IPS-NIHi7 (cell line): Measurements from ENCODE around the gene ZNF70.
A peak's percentile ranks its signal among the peaks of the same experiment; 100 is the strongest.

ENCODE experiments used
- DNase-seq: peaks from one replicate; pipeline ENCODE4 v3.0.0; 2012; ENCODE audit warnings: mixed read lengths; ENCODE audit errors: extremely low spot score

ZNF70 gene

DNA sequence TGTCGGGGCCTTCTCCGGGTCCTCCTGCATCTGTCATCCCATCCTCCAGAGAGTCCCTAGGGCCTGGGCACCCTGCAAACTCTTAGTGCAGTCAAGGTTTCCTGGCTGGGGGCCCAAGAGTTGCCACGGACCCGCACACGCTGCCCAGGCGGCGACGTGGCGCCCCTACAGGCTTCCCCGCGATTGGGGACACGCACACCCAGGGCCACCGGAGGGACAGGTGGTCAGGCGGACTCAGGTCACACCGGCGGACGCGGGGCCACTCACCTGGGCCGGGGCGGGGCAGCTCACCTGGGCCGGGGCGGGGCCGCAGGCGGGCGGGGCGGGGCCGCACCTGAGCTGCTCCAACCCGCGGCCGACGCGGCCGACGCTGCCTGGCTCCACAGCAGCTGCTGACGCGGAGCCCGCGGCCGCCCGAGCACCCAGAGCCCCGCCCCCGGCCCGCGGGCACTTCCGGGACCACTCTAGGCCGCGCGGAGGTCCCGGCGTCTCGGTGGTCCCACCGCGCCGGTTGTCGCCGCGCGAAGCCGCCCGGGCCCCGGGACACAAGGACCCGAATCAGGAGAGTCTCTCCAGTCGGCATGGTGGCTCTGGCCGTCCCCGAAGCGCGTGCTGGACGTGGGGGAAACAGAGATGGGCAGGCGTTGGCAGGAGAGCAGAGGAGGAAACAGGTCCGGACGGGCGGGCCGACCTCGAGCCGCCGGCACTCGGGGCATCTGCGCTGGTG is at the start of gene ZNF70:
Gene ZNF70 (minus strand): TSS at position 399 of the 727 bp plus-strand sequence. CDS start 5,972 bp downstream, outside the sequence.
- DNase-seq = peak; percentile 98

DNA sequence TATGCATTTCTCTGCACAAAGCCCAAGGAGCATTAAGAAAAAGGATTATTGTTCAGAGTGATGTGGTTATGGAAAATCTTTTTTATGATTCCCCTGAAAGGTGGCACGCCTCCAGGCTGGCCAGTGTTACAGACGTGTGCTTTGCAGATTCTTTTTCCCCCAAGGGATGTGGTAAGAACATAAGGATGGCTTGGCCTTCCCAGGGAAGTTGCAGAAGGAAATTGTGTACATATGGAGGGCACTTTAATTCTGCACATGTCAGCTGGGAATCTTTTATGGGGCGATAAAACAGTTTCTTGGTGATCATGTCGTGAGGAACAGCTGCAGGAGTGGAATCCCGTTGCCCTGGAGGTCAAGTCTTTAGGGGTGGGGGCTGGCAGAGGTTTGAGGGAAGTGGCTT is 45.5 kb upstream of the ZNF70 start:
- no peak for DNase-seq

GRCh38 chr22:23793326-23793725 is 42.4 kb upstream of the ZNF70 start:
- no peak for DNase-seq

GRCh38 chr22:23791738-23792645 is 41.1 kb upstream of the ZNF70 start:
- no peak for DNase-seq

DNA sequence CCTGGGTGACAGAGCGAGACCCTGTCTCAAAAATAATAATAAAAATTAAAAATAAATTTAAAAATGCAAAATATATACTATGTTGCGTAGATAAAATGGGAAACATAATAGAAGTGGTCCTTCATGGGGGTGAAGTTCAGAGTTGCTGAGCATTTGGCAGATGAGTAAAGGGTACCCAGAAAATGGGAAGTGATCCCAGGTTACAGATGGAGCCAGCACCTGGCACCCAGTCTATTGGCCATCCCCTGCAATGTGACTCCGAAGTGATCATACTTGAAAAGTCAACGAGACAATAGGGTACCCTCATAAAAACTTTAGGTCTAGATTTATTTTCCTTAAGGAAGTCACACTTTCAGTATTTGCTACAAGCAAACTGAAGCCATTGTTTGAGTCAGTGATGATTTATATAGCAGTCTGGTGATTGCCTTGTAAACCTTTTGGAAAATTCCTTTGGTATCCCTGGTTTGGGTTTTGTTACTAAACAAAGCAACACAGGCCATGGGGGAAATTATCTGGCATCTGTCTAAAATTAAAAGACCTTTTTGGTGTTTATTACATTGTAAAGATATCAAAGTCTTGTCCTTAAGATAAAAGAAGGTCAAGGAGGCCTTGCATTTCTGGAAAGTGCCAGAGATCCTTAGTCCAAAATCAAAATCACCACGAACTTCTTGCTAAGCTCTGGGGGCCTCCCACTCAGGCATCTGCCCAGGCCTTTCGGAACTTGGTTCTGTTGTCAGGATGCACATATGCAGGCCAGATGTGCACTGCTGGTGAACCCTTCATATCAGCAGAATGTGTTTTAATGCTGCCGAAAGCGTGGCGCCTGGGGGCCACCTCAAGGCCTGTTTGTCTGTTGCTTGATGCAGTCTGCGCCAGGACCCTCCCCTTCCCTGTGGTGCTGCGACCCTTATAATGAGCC is 40.2 kb upstream of the ZNF70 start:
- DNase-seq = no peak

GRCh38 chr22:23789638-23790037 is 38.7 kb upstream of the ZNF70 start:
- no peak for DNase-seq

DNA sequence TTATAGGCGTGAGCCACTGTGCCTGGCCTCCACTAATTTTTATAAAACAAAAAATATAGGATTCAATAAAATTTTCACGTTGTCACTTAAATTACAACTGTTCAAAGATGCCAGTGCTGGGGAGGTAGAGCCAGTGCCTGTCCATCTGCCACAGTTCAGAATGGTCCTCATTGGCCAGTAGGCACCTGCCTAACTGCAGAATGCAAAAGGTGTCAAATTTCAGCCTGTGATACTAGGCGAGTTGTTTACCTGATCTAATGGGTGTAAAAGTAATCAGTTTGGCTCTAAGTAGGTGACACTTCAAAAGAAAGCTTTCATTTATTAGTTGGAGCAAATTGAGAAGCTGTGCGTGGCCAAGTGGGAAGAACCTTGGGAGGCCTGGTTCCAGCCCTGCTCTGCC is 38.2 kb upstream of the ZNF70 start:
- DNase-seq = no peak

DNA sequence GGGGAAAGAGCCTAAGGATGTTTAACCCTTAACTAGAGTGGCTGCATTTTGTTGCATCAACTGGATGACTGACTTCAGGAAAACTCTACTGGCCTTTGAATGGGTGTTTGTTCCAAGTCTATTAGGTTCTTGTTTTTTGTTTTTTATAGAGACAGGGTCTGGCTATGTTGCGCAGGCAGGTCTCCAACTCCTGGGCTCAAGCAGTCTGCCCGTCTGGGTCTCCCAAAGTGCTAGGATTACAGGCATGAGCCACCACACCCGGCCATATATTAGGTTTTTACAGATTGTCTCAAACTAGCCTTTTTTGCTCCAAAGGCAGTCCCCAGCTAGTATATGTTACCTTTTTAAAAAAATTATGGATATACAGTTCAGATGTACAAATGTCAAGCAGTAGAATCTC is 37.0 kb upstream of the ZNF70 start:
- DNase-seq = no peak

DNA sequence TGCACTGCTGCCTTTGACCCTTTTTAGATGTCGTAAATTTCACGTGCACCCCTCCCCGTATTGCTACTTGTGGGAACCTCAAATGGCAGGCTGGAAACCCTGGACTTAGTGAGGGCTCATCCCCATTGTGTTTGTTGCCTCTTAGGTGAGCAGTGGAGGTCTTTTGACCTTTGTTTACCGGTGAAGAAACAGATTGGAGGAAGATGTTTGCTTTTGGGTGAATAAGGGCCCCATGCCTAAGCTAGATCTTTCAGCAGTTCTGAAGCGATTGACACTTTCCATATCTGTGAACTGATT is 36.6 kb upstream of the ZNF70 start:
- no peak for DNase-seq

GRCh38 chr22:23786752-23787599 is 36.1 kb upstream of the ZNF70 start, which contains the start of gene SMARCB1:
Gene SMARCB1, plus strand, starts transcription at chr22:23786966. Its CDS starts 204 bp downstream, at chr22:23787170.
- peak; percentile 97 for DNase-seq

DNA sequence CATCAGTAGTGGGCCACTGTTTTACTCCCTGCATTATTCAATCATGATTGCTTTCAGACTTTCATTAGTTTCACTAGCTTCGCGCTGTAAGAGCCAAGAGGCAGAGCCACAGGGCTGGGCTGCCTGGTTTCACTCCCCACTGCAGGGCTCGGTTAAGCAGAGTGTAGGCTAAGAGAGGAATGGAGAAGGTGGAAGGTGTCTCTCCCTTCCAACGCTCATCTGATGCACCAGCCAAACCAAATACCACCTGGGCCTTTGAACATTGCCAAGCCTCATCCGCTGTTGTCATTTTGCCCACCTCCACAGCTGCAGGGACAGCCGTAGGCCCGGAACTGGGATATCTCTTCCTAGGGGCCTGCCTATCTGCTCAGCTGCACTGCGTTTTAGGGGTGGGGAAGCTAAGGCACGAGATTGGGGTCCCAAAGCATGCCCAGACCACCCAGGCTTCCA is 35.4 kb upstream of the ZNF70 start:
- no peak for DNase-seq

DNA sequence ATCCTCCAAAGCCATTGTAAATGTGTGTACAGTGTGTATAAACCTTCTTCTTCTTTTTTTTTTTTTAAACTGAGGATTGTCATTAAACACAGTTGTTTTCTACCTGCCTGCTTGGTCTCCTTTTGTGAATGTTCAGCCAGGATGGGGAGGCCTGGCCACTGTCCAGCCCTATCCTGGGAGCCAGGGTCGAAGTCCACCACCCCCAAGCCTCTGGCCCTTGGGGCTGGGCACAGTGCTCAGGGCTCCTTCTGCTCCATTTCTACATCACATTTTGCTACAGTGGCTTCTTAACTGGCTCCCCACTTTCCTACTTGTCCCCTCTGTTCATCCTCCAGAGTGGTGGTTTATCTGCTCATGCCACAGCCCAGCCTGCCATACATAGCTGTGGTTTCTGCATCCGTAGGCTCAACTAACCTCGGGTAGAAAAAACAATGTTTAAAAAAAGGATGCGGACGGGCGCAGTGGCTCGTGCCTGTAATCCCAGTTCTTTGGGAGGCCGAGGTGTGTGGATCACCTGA is 33.4 kb upstream of the ZNF70 start:
- DNase-seq = no peak

DNA sequence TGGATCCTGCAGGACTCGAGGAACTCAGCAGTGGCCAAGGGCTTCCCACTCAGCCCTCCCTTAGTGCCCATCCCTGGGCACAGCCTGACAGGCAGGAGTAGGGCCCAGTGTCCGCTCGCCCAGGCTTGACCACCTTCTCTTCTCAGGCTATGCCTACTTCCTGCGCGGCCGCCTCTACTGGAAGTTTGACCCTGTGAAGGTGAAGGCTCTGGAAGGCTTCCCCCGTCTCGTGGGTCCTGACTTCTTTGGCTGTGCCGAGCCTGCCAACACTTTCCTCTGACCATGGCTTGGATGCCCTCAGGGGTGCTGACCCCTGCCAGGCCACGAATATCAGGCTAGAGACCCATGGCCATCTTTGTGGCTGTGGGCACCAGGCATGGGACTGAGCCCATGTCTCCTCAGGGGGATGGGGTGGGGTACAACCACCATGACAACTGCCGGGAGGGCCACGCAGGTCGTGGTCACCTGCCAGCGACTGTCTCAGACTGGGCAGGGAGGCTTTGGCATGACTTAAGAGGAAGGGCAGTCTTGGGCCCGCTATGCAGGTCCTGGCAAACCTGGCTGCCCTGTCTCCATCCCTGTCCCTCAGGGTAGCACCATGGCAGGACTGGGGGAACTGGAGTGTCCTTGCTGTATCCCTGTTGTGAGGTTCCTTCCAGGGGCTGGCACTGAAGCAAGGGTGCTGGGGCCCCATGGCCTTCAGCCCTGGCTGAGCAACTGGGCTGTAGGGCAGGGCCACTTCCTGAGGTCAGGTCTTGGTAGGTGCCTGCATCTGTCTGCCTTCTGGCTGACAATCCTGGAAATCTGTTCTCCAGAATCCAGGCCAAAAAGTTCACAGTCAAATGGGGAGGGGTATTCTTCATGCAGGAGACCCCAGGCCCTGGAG is 32.6 kb upstream of the ZNF70 start:
- DNase-seq = no peak

GRCh38 chr22:23782703-23783102 is 31.8 kb upstream of the ZNF70 start:
- no peak for DNase-seq

- DNase-seq = no peak
Measured at GRCh38 chr22:23782252-23782651, 31.3 kb upstream of the ZNF70 start.

DNA sequence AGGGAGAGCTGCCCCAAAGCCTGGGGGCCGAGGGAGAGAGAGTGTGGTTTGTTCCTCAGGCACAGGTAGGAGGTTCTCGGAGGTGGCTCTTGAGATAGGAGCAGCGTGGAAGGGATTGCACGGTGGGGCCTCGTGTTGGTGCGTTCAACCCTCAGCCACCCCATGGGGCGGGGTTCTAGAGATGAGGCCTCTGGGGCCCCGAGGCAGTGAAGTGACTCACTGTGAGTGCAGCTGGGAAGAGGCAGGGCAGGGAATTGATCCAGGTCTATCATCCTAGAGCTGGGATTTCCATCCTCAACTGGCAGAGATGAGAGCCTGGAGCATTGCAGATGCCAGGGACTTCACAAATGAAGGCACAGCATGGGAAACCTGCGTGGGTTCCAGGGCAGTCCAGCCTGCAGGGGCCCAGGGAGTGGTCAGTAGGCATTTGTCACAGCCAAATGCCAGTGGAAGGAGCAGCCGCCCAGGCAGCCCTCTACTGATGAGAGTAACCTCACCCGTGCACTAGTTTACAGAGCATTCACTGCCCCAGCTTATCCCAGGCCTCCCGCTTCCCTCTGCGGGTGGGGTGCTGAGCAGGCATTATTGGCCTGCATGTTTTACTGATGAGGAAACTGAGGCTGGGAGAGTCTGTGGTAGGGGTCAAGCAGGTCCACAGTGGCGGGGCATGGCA is 30.7 kb upstream of the ZNF70 start:
- no peak for DNase-seq

DNA sequence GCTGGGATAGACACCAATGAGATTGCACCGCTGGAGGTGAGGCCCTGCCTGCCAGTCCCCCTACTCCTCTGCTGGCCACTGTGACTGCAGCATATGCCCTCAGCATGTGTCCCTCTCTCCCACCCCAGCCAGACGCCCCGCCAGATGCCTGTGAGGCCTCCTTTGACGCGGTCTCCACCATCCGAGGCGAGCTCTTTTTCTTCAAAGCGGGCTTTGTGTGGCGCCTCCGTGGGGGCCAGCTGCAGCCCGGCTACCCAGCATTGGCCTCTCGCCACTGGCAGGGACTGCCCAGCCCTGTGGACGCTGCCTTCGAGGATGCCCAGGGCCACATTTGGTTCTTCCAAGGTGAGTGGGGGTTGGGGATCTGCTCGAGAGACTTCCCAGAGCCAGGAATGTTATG is 30.2 kb upstream of the ZNF70 start:
- no peak for DNase-seq

GRCh38 chr22:23780146-23780748 is 29.3 kb upstream of the ZNF70 start:
- DNase-seq = no peak

DNA sequence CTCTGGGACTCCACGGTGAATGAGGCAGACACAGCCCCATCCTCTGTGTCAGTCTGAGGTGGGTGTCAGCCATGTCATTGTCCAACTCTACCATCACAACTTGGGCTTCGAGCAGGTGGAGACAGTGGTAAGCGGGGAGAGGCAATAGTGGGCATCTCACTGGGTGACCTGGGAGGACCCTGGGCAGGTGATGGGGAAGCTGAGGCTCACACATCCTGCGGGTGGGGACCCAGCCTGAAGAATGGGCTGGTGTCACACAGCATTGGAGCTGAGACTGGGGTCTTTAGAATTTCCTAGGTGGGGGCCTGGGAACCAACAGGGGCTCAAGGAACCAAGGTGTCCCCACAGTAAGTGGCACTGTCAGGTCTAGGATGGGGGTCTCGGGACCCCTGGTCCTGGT is 28.8 kb upstream of the ZNF70 start:
- DNase-seq = no peak
